ENCODE data around the gene IRAG1.
"Not testable (repeated sequence)": the region's sequence is repeated elsewhere in the genome, so short reads cannot be mapped to it uniquely, and the experiment has no call there.

IRAG1 gene

DNA sequence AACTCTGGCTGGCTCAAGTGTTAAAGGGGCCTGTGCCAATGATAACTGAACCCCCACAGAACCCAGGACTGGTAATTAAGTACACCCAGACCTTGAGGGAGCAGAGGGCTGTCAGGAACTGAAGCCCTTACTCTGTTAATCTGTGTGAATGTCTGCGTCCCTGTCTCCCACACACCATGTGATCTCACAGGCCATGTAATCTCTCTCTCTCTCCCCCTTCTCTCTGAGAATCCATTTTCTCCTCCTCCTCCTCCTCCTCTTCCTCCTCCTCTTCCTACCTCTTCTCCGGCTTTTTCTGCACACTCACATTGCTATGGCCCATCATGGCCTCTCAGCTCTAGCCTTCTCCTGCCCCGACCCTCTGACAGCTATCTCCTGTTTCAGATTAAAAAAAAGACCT lies 14.6 kb upstream of the IRAG1 start:
- DNase-seq: no peak

DNA sequence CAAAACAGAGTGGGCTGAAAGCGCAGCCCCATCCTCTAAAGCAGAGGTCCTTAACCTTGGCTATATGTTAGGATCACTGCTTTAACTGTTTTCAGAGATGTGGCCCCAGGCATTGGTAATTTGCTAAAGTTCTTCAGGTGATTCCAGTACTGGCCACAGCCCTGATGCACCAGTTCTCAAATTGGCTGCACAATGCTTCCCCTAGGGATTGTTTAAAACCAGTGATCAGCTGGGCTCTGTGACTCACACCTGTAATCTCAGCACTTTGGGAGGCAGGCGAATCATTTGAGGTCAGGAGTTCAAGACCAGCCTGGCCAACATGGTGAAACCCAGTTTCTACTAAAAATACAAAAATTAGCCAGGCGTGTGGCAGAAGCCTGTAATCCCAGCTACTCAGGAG lies 8.4 kb upstream of the IRAG1 start:
- no peak for DNase-seq

DNA sequence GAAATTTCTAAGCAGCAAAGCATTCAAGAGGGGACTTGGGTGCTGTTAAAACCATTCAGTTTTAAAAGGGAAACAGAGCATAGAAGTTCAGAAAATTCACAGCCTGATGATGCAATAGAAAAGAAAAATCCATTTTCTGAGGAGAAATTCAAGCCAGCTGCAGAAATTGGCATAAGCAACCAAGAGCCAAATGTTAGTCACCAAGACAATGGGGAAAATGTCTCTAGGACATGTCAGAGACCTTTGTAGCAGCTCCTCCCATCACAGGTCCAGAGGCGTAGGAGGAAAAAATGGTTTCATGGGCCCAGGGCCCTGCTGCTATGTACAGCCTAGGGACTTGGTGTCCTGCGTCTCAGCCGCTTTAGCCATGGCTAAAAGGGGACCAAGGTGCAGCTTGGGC lies 5.5 kb upstream of the IRAG1 start:
- DNase-seq: no peak

DNA sequence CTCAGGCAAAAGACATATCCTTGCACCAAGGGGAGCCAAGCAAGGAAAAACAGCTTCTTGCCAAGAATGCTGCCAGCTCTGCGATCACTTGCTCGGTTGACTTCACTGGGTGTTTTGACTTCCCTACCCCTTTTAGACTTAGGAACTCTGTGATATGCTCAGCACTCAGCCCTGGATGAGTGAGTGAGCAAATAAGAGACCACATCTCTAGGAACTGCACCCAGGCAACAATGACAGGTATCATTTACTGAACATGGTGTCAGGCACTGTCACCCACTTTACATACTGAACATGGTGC lies 3.7 kb upstream of the IRAG1 start:
- no peak for DNase-seq

DNA sequence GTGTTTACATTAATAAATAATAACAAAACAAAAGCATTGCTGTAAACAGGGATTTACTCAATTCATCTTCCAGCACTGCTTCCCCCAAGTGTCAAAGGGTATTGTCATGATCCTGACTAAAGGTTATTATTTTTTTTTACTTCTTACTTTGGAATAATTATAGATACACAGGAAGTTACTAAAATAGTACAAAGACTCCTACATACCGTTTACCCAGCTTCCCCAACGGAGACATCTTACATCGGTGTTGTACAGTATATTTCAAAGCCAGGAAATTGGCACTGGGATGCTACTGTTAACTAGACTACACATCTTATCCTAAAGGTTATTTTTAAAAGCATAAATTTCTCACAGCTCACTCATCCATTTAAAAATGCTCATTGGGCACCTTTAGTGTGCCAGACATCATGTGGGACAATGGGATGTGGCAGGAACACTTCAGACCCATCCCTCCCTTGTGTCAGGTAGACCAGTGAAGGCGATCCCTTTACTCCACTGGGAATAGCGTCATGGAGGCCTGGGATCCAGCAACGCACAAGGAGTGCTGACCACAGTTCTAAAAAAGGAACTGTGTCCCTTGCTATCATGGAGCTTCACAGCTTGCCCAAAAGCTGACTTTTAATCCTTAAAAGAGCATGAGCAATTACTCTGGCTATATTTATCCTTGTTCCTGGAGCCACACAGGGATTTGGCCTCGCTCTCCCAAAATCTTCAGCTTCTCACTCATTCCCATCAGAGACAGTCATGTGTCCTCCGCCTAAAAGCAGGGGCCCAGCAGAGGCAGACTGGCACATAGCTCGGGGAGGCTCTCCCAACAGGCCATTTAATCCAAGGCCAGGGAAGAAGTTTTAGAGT lies 3.1 kb upstream of the IRAG1 start:
- DNase-seq: no peak

DNA sequence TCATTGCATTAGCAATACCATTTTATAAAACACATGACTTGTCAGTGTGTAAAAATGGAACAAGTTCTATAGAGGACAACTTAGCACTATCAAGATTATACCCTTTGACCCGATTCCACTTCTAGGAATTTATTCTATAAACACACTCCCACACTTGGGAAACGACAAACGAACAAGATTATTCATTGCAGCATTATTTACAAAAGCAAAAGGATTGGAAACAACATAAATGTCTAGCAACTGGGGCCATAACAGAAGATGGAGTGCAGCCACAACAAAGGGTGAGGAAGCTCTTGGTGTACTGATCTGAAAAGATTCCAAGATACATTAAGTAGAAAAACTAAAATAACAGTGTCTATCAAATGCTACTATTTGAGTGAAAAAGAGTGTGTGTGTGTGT lies 2.3 kb upstream of the IRAG1 start:
- DNase-seq: no peak

DNA sequence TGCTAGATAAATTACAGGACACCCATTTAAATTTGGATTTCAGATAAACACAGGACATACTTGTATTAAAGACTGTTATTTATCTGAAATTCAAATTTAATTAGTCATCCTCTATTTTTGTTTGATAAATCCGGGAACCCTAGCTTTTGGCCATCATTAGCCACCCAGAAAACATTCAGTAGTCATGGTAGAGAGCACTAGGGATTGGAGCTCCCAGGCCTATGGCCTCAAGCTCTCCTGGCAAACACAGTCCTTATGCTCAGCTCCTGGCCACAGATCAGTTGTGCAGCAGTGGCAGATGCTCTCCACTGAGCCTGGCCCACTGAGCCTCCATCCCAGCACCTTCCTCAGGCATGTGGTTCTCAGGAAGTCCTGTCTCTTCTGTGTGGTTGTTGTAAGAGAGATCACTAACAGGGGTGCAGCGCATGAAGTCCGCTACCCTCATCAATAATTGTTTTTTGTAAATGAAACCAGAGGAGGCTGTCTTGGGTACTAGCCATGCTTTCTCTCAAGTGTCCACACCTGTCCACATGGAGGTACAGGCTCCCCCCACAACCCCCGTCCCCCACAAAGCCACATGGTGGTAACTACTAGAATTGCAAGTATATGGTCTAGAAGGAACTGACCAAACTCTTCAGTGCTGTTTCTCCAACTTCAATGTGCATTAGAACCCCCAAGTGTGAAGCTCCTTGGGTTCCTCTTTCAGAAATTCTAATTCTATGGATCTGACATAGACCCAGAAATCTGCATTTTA lies 1.1 kb upstream of the IRAG1 start:
- DNase-seq: no peak

DNA sequence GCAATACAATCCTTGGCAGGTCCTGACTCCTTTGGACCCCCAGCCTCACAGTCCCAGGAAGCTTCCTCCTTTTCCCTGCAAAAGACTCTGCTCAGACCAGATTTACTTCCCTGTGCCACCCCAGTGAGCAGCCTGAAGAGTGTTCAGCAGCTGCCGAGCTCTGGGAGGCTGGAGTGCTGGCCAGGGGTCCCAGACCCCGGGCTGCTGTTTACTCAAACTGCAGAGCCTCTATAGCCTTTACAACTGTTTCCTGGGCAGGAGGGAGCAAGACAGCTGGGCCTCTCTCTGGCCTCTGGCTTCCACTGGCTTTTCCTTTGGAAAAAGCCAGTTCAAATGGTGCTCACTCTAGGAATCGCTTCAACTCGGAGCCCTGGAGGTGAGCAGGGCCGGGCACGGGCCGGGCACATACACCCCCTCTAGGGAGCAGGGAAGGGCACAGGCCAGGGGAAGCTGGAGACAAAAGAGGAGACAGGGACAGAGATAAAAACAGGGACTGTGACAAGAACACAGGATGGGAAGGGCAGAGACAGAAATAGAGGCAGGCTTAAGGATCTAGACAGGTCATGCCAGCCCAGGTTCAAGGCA lies 932 bp downstream of the IRAG1 start:
- no peak for DNase-seq

DNA sequence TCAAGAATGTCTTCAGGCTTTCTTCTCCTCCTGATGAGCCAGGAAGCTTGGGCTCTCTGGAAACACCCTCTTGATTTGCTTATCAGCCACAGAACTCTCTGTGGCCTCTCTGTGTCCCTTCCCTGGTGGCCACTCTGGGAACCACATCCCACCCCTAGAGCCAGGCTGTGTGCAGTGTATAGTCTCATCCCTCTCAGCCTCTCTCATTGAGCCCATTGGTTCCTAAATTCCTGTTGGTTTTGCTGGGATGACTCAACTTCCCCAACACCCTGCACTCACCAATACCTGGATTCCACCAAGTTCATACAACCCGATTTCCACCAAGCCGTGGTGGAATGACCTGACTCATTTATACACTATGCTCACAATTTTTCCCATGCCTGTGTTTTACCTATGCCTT lies 5.2 kb downstream of the IRAG1 start:
- no peak for DNase-seq

DNA sequence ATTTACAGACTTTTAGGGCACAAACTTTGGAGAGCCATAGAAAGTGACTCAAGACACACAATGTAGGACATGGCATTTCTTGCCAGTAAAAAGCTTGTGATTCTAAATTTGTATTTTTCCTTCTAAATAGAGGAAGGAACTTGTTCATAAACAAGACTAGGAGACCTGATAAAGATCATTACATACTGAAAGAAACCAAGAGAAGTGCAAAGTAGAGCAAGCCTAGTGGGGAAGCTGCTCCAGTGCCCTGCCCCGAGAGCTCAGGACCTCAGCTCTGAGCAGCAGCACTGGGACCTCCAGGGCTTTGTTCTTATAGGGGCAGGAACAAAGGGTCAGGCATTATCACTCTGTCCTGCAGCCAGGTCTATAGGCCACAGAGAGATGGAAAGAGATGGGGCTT lies 7.2 kb downstream of the IRAG1 start:
- DNase-seq: no peak

DNA sequence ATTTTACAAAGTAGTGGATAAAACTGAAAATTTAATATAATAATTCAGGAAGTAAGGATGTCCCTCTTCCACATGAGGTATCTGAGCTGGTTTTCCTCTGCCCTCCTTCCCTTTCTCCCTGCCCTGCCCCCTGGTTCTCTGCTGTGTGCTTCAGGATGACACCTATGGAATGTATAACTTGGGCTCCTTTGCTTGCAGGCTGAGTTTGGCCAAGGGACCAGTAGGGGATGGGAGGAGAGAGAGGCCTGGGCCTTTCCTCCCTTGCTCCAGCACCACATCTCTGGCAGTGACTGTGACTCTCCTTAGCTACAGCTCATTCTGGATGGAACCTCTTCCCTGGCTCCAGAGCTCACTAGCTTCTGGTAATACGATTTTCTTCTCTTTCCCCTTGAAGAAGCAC lies 10.1 kb downstream of the IRAG1 start:
- DNase-seq: no peak

DNA sequence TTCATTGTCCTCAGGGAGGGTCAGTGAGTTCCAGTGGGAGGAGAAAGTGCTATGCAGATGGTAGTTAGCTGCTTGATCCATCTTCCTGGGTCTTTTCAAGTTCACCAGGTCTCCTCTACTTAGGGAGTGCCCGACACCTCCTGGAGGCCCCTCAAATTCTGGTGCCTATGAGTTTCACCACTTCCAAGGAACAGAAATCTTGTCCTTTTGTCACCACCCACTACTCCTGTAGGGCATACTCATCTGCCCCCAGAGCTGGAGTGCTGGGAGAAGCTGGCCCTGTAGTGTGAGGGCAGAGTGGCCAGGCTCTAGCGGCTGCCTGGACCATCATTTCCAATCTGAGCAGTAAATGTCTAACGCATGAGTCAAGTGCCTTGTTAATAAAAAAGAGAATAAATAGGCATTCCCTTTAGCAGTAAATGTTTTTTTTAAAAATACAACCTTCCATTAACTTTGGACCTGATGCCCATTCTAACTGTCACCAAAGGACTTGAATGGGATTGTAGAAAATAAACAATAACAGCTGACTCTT lies 12.5 kb downstream of the IRAG1 start:
- DNase-seq: no peak

DNA sequence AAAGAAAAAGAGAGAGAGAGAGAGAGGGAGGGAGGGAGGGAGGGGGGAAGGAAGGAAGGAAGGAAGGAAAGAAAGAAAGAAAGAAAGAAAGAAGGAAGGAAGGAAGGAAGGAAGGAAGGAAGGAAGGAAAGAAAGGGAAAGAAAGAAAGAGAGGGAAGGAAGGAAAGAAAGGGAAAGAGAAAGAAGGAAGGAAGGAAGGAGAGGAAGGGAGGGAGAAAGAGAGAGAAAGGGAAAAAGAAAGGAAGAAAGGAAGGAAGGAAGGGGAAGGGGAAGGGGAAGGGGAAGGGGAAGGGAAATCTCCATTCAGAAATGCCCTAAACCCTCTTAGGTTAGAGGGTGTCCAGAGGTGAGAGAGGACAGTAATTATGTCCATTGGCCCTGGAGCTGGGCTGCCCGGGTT lies 13.3 kb downstream of the IRAG1 start:
- not testable (repeated sequence) for DNase-seq

DNA sequence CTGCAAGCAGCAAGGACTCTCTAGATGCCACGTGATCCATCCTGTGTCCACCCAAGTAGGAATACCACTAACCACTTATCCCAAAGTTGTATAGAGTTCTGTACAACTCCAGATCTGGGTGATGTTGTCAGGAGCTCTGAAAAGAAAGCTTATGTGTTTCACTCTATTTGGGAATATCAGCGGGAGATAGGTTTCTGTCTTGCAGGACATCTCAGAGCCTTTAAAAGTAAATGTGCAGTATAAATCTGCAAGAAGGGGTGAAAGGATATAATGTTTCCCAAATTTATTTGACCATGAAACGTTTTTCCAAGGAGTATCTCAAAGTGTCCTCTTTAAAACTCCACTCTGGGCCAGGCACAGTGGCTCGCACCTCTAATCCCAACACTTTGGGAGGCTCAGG lies 13.9 kb downstream of the IRAG1 start:
- no peak for DNase-seq

DNA sequence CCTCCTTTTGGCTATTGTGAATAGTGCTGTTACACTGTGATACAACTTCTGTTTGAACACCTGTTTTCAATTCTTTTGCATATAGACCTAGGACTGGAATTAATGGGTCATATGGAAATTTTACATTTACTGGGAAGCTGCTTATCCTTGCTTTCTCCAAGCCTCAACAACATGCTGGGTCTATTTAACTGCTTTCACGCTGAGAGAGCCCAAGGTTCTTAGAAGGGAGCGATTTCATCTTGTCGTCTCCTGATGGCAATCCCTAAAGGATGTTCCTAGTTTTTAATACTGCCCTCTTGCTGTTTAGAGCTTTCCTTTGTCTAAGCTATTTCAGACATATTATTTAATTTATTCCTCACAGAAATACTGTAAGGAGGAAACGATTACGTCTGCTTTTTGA lies 15.5 kb downstream of the IRAG1 start:
- no peak for DNase-seq

DNA sequence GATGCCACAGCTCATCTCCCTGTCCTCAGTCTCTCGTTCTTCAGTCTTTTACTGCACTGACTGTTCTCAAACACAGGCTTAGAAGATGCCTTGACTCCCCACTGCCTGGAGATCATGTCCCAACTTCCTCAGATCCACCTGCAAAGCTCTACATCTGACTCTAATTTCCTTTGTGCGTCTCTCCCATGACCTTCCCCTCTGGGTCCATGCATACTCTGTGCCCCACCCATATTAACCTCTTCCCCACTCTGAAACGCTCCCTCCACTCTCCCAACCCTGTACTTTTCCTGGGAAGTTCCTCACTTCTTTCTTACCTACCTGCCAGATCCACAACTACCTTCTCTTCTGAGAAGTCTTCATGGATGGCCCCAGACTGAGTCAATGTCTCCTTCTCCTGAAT lies 16.6 kb downstream of the IRAG1 start:
- DNase-seq: no peak

DNA sequence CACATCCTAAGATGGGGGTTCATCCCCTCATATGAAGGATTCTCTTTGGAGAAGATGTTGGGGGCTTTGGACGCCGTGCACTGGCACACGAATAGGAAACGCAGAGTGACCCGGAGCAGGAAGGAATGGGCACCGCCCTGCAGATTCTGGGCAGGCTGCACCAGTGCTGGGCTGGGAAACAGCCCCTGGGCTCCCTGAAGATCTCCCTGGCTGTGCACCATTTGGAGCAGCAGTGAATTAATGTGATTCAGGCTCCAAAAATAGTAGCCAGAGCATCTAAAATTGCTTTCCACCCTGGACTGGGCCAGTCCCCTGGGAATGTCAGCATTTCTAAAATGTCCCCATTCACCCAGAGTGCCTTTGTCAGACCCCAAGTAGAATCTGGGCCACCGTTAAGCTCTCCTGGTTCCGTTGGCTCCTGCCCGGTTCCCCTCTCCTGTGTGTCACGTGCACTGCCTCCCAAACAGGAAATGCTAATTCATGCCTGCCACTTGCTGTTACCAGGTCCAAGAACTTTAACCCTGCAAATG lies 18.6 kb downstream of the IRAG1 start:
- DNase-seq: no peak

DNA sequence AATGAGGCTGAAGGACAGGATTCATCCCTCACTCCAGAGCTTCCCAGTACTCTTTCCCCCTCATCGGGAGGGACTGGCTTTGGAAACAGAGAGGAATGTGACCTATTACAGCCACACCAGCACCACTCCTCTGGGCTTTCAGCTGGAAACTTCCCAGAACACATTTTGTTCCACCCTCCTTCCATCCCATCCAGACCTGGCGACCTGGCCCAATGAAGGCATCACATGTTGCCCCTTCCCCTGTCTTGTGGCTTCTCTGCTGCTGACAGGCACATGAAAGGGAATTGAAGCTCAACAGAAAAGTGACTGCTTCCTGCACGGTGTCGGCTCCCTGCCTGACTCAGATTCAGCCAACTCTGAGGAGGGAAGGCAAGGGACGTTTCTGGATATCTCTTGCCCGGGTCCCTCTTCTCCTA lies 19.1 kb downstream of the IRAG1 start:
- no peak for DNase-seq

DNA sequence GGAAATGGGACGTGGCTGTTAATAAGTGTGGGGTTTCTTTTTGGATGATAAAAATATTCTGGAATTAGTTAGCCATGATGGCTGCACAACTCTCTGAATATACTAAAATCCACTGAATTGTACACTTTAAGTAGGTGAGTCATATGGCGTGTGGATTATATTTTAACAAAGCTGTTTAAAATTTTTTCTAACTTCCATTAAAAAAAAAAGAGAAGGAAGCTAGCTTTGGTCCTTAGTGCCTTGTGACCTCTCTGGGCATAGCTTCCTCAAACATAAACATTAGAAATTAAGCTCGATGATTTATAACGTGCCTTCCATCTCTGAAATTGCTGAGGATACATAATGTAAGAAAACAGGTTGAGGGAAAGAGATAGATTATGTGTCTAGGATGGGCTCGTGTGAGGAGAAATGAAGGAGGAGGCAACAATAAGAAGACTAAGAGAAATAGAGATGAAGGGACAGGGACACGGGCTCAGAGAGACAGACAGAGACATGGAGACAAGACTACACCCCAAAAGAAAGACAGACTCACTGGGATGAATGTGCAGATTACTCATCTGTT lies 20.0 kb downstream of the IRAG1 start:
- DNase-seq: no peak

DNA sequence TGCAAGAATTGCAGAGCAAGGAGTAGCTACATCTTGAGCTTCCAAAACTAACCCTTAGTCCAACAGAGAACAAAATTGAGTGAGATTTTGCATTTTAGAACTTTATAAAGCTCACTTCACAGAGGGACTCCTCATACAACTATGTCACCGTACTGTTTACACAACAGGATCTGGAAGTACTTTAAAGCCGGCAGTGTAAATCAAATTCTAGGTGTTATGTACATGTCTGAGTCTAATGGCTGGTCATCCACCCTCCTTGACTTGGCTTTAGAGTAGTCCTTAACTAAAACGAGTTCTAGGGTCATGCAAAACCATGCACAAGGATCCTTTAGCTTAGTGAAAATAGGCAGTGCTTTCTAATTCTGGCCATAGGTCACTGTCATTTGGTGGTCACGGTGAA lies 23.5 kb downstream of the IRAG1 start:
- no peak for DNase-seq

DNA sequence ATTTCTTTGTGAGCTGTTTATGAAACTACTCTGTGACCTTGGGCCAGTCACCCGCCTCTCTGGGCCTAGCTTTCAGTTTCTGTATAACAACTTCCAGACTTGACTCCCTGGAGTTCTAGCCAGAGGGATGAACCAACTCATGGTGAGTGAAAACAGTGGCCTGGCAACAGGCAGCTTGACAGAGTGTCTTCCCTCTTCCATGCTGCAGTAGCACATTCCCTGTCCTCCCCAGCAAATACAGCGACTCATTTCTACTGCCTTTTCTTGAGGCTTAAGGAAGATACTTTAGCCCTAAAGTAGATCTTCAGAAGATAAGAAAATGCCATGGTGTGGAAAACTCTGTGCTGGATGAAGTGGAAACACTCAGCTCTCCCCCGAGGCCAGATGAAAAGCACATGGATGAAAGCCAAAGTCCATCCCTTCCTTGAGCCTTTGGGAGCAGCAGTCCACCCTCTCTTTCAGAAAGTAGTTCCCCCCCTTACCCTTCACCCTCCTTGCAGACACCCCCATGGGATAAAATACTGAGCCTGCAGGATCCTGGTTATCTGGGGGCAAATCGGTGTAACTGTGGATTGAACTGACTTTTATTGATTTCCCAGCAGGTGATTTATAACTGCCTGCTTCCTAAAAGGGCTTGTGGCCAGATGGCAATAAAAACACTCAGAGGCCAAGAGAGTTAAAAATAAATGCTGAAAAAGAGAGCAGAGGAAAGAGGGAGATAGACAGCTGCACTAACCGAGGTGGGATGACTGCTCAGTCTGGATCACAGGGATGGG lies 24.1 kb downstream of the IRAG1 start:
- DNase-seq: no peak

DNA sequence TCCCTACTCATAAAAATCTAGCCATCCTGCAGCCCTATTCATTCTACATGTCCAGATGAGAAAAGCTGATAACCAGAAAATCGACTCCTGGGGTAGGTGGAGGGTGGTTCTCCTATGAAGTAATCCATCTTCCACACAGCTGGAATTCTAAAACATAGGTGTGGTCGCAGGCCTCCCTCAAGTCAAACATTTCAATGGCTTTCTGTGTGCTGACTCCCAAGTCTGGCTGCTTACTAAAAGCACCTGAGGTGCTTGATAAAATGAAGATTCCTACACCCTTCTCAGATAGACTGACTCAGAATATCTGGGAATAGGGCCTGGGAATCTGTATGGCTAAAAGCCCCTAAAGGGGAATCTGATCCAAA lies 26.1 kb downstream of the IRAG1 start:
- DNase-seq: no peak

All from activated T-cell treated with anti-CD3 and anti-CD28 coated beads for 4 hours (primary cell).